ENCODE measurements around the gene DEFB132. TPM values are rescaled to one million over a fixed set of nuclear protein-coding genes. Genes with fewer than 3 reads are reported as not detected.
"Not testable (repeated sequence)": the region's sequence is repeated elsewhere in the genome, so short reads cannot be mapped to it uniquely, and the experiment has no call there.

The DEFB132 gene
- not detected for polyA plus RNA-seq
- long read RNA-seq, donor 1 = 0 reads
- long read RNA-seq, donor 2 = 0 reads
- long read RNA-seq, donor 3 = 0 reads
- long read RNA-seq, donor 4 = 0 reads
- long read RNA-seq, donor 5 = 0 reads
- long read RNA-seq, donor 6, partial matches to known transcripts = 0 of 5 reads
- long read RNA-seq, donor 6, other reads (novel, unspliced or antisense) = 5 of 5 reads
- long read RNA-seq, donor 7 = 0 reads
- long read RNA-seq, donor 8 = 0 reads
- long read RNA-seq, donor 9 = 0 reads
- long read RNA-seq, donor 10 = 0 reads
- long read RNA-seq, donor 11 = 0 reads

- DNase-seq = no peak
- WGBS (ENCODE audit: insufficient coverage, low lambda C conversion rate) = 86% methylated on average over 4 of the region's 7 CpGs
- H3K4me1 ChIP-seq (ENCODE audit: control insufficient read depth, insufficient read depth, low read length) = no peaks in the 10 kb centered on the region
- peaks cover 12% of the 10 kb centered on the region for H3K27me3 ChIP-seq (ENCODE audit: control insufficient read depth, insufficient read depth, low read length)
- no peak within 1 kb of the TSS for H3K4me3 ChIP-seq (ENCODE audit: low read length)
- H3K36me3 ChIP-seq (ENCODE audit: control insufficient read depth, insufficient read depth, low read length) = no peaks in the 10 kb centered on the region
- H3K9me3 ChIP-seq (ENCODE audit: control insufficient read depth, low read depth, low read length) = no peaks in the 10 kb centered on the region
- no peak within 1 kb of the TSS for H3K27ac ChIP-seq (ENCODE audit: low read length)
Observed at GRCh38 chr20:257419-257818, at the start of gene DEFB132. DEFB132 (plus strand) TSS chr20:257724; CDS start chr20:257779, 55 bp downstream.

- DNase-seq = peak in 1 of 2 donors; percentile 26
- Histone ChIP-seq H3K27ac (ENCODE audit: low read length) (no peak overlapping the region), H3K4me1 (ENCODE audit: control insufficient read depth, insufficient read depth, low read length) (no peaks in the 10 kb centered on the region), H3K9me3 (ENCODE audit: control insufficient read depth, low read depth, low read length) (no peaks in the 10 kb centered on the region), H3K36me3 (ENCODE audit: control insufficient read depth, insufficient read depth, low read length) (no peaks in the 10 kb centered on the region), H3K4me3 (ENCODE audit: low read length) (no peak overlapping the region), H3K27me3 (ENCODE audit: control insufficient read depth, insufficient read depth, low read length) (peaks cover 10% of the 10 kb centered on the region)
- 0% methylated on average over 2 of the region's 5 CpGs for WGBS (ENCODE audit: insufficient coverage, low lambda C conversion rate)
Observed at GRCh38 chr20:208942-209566, 48.5 kb upstream of the DEFB132 start.

- DNase-seq = no peak
- H3K36me3 ChIP-seq (ENCODE audit: control insufficient read depth, insufficient read depth, low read length) = no peaks in the 10 kb centered on the region
- no peak overlapping the region for H3K4me3 ChIP-seq (ENCODE audit: low read length)
- no peak overlapping the region for H3K27ac ChIP-seq (ENCODE audit: low read length)
- no CpG with 5 or more reads among the region's 7 CpGs for WGBS (ENCODE audit: insufficient coverage, low lambda C conversion rate)
- H3K9me3 ChIP-seq (ENCODE audit: control insufficient read depth, low read depth, low read length) = no peaks in the 10 kb centered on the region
- no peaks in the 10 kb centered on the region for H3K4me1 ChIP-seq (ENCODE audit: control insufficient read depth, insufficient read depth, low read length)
- H3K27me3 ChIP-seq (ENCODE audit: control insufficient read depth, insufficient read depth, low read length) = peaks cover 10% of the 10 kb centered on the region
Observed at GRCh38 chr20:210809-211502, 46.6 kb upstream of the DEFB132 start.

DNA sequence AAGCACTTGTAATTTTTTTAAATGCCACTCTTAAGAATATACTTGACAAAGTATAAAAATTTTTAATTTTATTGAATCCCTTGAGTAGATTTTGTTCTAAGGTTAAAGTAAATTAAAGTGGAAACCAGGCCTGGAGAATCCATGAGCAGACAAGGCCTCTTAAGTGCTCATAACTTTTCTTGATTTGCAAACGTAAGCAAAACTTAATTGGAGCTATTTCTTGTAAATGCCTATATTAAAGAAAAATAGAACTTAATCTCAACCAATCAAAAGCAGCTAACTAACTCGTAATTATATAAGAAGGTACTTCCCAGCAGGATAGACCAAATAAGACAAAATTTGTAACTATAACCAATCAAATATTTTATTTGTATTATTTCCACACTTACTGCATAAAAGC is 43.1 kb upstream of the DEFB132 start:
- Histone ChIP-seq H3K9me3 (ENCODE audit: control insufficient read depth, low read depth, low read length) (no peaks in the 10 kb centered on the region), H3K4me1 (ENCODE audit: control insufficient read depth, insufficient read depth, low read length) (no peaks in the 10 kb centered on the region), H3K27ac (ENCODE audit: low read length) (no peak overlapping the region), H3K27me3 (ENCODE audit: control insufficient read depth, insufficient read depth, low read length) (peaks cover 12% of the 10 kb centered on the region), H3K36me3 (ENCODE audit: control insufficient read depth, insufficient read depth, low read length) (no peaks in the 10 kb centered on the region), H3K4me3 (ENCODE audit: low read length) (no peak overlapping the region)
- 71% methylated on average over 1 of the region's 2 CpGs for WGBS (ENCODE audit: insufficient coverage, low lambda C conversion rate)
- DNase-seq = no peak

DNA sequence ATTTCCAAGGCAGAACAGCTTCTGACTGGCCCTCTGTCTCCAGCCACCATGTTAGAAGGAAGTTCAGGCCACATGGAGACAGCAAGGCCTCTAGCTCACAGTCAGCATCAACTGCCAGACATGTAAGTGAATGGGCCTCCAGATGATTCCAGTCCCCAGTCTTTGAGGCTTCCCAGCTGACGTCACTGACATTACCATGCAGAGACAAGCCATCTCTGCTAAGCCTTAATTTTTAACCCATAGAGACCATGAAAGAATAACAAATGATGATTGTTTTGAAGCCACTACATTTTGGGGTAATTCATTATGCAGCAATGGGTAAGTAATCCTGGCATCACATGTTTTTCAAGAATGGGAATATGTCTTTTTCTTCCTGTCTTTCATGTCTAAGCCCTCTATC is 41.7 kb upstream of the DEFB132 start:
- no peak overlapping the region for H3K27ac ChIP-seq (ENCODE audit: low read length)
- no peaks in the 10 kb centered on the region for H3K9me3 ChIP-seq (ENCODE audit: control insufficient read depth, low read depth, low read length)
- DNase-seq = no peak
- peaks cover 12% of the 10 kb centered on the region for H3K27me3 ChIP-seq (ENCODE audit: control insufficient read depth, insufficient read depth, low read length)
- no peaks in the 10 kb centered on the region for H3K4me1 ChIP-seq (ENCODE audit: control insufficient read depth, insufficient read depth, low read length)
- no peak overlapping the region for H3K4me3 ChIP-seq (ENCODE audit: low read length)
- H3K36me3 ChIP-seq (ENCODE audit: control insufficient read depth, insufficient read depth, low read length) = no peaks in the 10 kb centered on the region
- WGBS (ENCODE audit: insufficient coverage, low lambda C conversion rate) = no CpG with 5 or more reads among the region's 1 CpG

DNA sequence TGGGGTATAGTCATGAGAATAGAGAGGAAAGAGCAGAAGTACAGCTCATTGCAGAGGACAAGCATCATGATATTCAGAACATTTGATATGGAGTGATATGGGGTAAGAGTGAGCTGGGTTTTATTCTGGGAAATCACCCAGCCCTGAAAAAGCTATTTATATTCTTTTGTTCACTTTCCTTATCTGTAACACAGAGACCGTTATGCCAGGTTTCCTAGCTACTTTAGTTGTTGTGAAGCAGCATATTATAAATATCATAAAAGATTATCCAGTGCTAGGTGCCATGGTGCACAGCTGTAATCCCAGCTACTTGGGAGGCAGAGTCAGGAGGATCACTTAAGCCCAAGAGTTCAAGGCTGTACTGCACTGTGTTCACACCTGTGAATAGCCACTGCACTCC is 40.3 kb upstream of the DEFB132 start:
- Histone ChIP-seq H3K4me3 (ENCODE audit: low read length) (no peak overlapping the region), H3K36me3 (ENCODE audit: control insufficient read depth, insufficient read depth, low read length) (no peaks in the 10 kb centered on the region), H3K9me3 (ENCODE audit: control insufficient read depth, low read depth, low read length) (no peaks in the 10 kb centered on the region), H3K27me3 (ENCODE audit: control insufficient read depth, insufficient read depth, low read length) (peaks cover 7% of the 10 kb centered on the region), H3K27ac (ENCODE audit: low read length) (no peak overlapping the region), H3K4me1 (ENCODE audit: control insufficient read depth, insufficient read depth, low read length) (no peaks in the 10 kb centered on the region)
- no peak for DNase-seq
- WGBS (ENCODE audit: insufficient coverage, low lambda C conversion rate) = no CpG with 5 or more reads among the region's 1 CpG

GRCh38 chr20:219290-220115 is 38.0 kb upstream of the DEFB132 start:
- H3K9me3 ChIP-seq (ENCODE audit: control insufficient read depth, low read depth, low read length) = no peaks in the 10 kb centered on the region
- no peak overlapping the region for H3K27ac ChIP-seq (ENCODE audit: low read length)
- no CpG with 5 or more reads among the region's 1 CpG for WGBS (ENCODE audit: insufficient coverage, low lambda C conversion rate)
- no peak overlapping the region for H3K4me3 ChIP-seq (ENCODE audit: low read length)
- H3K27me3 ChIP-seq (ENCODE audit: control insufficient read depth, insufficient read depth, low read length) = peaks cover 6% of the 10 kb centered on the region
- no peaks in the 10 kb centered on the region for H3K4me1 ChIP-seq (ENCODE audit: control insufficient read depth, insufficient read depth, low read length)
- DNase-seq = no peak
- no peaks in the 10 kb centered on the region for H3K36me3 ChIP-seq (ENCODE audit: control insufficient read depth, insufficient read depth, low read length)

DNA sequence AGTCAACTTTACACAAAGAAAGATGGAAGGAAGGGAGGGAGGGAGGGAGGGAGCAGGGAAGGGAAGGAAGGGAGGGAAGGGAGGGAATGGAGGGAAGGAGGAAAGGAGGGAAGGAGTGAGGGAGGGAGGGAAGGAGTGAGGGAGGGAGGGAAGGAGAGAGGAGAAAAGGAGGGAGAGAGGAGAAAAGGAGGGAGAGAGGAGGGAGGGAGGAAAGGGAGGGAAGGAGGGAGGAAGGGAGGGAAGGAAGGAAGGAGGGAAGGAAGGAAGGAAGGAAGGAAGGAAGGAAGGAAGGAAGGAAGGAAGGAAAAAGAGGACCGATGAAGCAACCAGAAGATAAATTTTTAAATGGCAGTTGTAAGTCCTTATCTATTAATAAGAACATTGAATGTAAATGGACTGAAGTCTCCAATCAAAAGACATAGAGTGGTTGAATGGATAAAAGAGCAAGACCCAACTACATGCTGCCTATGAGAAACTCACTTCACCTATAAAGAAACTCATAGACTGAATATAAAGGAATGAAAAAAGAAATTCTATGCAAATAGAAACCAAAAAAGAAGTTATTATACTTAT is 36.2 kb upstream of the DEFB132 start:
- H3K4me1 ChIP-seq (ENCODE audit: control insufficient read depth, insufficient read depth, low read length) = no peaks in the 10 kb centered on the region
- no CpG with 5 or more reads among the region's 1 CpG for WGBS (ENCODE audit: insufficient coverage, low lambda C conversion rate)
- no peak for DNase-seq
- no peaks in the 10 kb centered on the region for H3K9me3 ChIP-seq (ENCODE audit: control insufficient read depth, low read depth, low read length)
- no peak overlapping the region for H3K27ac ChIP-seq (ENCODE audit: low read length)
- no peaks in the 10 kb centered on the region for H3K36me3 ChIP-seq (ENCODE audit: control insufficient read depth, insufficient read depth, low read length)
- H3K27me3 ChIP-seq (ENCODE audit: control insufficient read depth, insufficient read depth, low read length) = peaks cover 6% of the 10 kb centered on the region
- no peak overlapping the region for H3K4me3 ChIP-seq (ENCODE audit: low read length)

- H3K9me3 ChIP-seq (ENCODE audit: control insufficient read depth, low read depth, low read length); H3K27me3 ChIP-seq (ENCODE audit: control insufficient read depth, insufficient read depth, low read length); H3K4me3 ChIP-seq (ENCODE audit: low read length); H3K36me3 ChIP-seq (ENCODE audit: control insufficient read depth, insufficient read depth, low read length); H3K4me1 ChIP-seq (ENCODE audit: control insufficient read depth, insufficient read depth, low read length); H3K27ac ChIP-seq (ENCODE audit: low read length); DNase-seq: not testable (repeated sequence)
- WGBS (ENCODE audit: insufficient coverage, low lambda C conversion rate) = 74% methylated on average over 3 of the region's 3 CpGs
Observed at GRCh38 chr20:225879-226278, 31.6 kb upstream of the DEFB132 start.

DNA sequence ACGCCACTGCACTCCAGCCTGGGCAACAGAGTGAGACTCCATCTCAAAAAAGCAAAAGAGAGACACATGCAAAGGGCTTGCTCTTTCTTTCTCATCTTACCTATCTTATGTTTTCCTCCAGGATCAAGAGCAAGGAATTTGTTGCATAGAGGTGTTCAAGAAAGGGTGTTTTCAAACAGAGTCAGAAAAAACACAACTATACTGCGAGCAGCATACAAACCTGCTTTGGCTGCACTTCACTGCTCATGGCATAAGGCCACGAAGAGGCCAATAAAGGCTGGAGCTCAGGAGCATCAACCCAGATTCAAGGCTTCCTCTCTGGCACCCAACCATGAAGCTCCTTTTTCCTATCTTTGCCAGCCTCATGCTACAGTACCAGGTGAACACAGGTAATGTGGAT is 30.6 kb upstream of the DEFB132 start, which contains the start of gene DEFB129:
DEFB129 (plus strand) TSS at position 301 of the 400 bp plus-strand sequence; CDS start at position 332, 31 bp downstream.
- WGBS (ENCODE audit: insufficient coverage, low lambda C conversion rate) = no CpG with 5 or more reads among the region's 3 CpGs
- Histone ChIP-seq H3K9me3 (ENCODE audit: control insufficient read depth, low read depth, low read length) (no peaks in the 10 kb centered on the region), H3K27ac (ENCODE audit: low read length) (no peak within 1 kb of the TSS), H3K4me3 (ENCODE audit: low read length) (no peak within 1 kb of the TSS), H3K27me3 (ENCODE audit: control insufficient read depth, insufficient read depth, low read length) (peaks cover 3% of the 10 kb centered on the region), H3K36me3 (ENCODE audit: control insufficient read depth, insufficient read depth, low read length) (no peaks in the 10 kb centered on the region), H3K4me1 (ENCODE audit: control insufficient read depth, insufficient read depth, low read length) (no peaks in the 10 kb centered on the region)
- no peak for DNase-seq

Data from large intestine (tissue), 12 donors.